ENCODE measurements around the gene SLC7A4. TPM values are rescaled to one million over a fixed set of nuclear protein-coding genes. Genes with fewer than 3 reads are reported as not detected.

The SLC7A4 gene
- polyA plus RNA-seq, 1 experiment = 0.29 TPM

DNA sequence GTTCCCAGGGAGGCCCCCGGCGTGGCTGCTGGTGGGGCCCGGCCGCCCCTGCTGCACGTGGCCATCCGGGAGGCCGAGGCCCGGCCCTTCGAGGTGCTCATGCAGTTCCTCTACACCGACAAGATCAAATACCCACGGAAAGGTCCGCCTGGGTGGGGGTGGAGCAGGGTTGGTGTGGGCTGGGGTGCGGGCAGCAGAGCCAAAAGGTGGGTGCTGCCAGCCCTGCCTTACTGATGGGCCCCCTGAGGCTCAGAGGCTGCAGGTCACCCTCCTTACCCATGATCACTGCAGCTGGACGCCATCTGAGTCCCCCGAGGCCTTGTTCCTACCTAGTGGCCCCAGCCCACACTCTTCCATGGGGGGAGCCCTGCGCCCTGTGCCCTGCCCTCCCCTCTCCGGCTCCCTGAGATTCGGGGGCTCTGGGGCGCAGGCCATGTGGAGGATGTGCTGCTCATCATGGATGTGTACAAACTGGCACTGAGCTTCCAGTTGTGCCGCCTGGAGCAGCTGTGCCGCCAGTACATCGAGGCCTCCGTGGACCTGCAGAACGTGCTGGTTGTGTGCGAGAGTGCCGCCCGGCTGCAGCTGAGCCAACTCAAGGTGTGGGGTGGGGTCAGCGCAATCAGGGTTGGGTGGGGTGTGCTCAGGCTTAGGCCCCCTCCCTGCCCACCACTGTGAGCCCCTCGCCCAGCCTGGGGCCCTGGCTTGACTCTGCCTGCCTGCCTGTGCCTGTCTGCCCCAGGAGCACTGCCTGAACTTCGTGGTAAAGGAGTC, 38.0 kb downstream of the SLC7A4 start:
- CTCF ChIA-PET = no interaction called here
- Histone ChIP-seq H3K36me3 (ENCODE audit: control insufficient read depth, insufficient read depth, low read length) (peaks cover 41% of the 10 kb centered on the region), H3K4me3 (ENCODE audit: low read depth, low read length) (no peak overlapping the region), H3K27me3 (ENCODE audit: control insufficient read depth, insufficient read depth, low read length) (no peaks in the 10 kb centered on the region)
- POLR2A ChIA-PET = no interaction called here
- DNase-seq (ENCODE audit: low read depth) = no peak
- TF ChIP-seq, protein P1, sequence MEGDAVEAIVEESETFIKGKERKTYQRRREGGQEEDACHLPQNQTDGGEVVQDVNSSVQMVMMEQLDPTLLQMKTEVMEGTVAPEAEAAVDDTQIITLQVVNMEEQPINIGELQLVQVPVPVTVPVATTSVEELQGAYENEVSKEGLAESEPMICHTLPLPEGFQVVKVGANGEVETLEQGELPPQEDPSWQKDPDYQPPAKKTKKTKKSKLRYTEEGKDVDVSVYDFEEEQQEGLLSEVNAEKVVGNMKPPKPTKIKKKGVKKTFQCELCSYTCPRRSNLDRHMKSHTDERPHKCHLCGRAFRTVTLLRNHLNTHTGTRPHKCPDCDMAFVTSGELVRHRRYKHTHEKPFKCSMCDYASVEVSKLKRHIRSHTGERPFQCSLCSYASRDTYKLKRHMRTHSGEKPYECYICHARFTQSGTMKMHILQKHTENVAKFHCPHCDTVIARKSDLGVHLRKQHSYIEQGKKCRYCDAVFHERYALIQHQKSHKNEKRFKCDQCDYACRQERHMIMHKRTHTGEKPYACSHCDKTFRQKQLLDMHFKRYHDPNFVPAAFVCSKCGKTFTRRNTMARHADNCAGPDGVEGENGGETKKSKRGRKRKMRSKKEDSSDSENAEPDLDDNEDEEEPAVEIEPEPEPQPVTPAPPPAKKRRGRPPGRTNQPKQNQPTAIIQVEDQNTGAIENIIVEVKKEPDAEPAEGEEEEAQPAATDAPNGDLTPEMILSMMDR (IDR thresholded peaks at IDR 0.05; ENCODE audit: insufficient read depth, low read depth, low read length) = no peak

DNA sequence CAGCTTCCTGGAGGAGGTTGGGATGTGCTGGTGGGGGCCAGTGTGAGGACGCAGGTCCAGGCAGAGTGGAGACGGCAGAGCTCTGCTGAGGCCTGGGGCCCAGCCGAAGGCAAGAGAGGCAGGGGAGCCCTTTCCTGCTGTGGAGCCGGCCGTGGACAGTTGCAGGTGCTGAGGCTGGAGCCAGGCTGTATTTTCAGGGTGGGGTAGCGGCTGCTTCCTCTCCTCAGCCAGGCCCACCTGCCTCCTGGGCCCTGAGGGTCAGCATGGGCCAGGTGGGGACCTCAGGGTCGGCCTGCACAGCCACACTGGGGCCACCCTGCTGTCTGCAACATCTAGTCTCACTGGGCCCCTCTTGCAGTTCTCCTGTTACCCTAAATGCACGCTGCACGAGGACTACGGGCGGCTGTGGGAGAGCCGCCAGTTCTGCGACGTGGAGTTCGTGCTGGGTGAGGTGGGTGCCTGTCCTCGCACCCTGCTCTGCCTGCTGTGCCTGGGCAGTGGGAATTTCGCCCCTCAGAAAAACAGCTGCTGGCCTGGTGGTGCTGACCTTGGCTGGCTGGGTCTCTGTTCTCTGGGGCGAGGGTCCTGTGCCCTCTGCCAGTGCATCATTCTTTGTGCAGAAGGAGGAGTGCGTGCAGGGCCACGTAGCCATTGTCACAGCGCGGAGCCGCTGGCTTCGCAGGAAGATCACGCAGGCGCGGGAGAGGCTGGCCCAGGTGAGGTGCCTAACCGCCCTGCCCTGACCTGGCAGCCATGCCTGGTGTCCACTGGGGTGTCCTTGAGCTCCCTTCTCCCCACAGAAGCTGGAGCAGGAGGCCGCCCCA, 38.8 kb downstream of the SLC7A4 start:
- no peaks in the 10 kb centered on the region for H3K27me3 ChIP-seq (ENCODE audit: control insufficient read depth, insufficient read depth, low read length)
- ChIA-PET CTCF (interaction anchor here (1.2 kb wide), 1 partner anchor 108 kb away, joined by 3 read pairs; no protein-coding TSS in a partner anchor), POLR2A (no interaction called here)
- no peak overlapping the region for H3K4me3 ChIP-seq (ENCODE audit: low read depth, low read length)
- TF ChIP-seq, protein P1 (IDR thresholded peaks at IDR 0.05; ENCODE audit: insufficient read depth, low read depth, low read length) = no peak
- H3K36me3 ChIP-seq (ENCODE audit: control insufficient read depth, insufficient read depth, low read length) = peaks cover 39% of the 10 kb centered on the region
- no peak for DNase-seq (ENCODE audit: low read depth)

DNA sequence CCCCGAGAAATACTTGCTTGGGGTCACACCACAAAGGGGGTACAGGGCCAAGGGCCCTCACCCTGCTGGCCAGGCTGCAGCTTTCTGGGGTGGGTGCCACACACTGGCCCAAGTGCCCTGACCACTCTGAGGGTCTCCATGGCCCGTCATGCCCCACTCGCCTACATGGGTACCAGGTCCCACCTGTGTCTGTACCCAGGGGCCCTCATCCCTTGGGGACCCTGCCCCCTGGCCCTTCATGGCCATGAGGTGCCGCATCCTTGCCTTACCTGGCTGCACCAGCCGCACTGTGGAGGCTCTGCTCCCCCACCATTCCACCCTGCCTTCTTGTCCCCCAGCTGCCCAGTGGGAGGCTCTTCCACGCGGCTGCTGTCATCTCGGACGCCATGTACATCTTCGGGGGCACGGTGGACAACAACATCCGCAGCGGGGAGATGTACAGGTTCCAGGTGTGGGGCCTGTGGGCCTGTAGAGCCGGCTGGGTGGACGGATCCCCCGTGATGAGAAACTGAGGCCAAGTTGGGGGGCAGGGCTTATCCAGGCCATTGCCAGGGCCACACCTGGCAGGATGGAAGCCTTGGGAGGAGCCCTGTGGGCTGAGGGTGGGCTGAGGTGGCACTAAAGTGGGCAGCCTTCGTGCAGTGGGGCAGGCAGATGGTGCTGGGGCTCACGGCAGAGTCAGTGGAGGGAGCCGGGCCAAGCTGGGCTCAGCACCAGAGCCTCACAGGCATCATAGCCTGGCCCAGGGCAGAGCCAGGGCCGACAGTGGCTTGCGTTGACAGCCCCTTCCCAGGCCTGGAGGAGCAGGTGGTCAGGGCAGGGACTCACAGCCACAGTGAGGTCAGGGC, 39.7 kb downstream of the SLC7A4 start:
- H3K4me3 ChIP-seq (ENCODE audit: low read depth, low read length) = no peak overlapping the region
- no peak for DNase-seq (ENCODE audit: low read depth)
- CTCF ChIA-PET = interaction anchor here (1.2 kb wide), 1 partner anchor 107 kb away, joined by 3 read pairs; no protein-coding TSS in a partner anchor
- H3K27me3 ChIP-seq (ENCODE audit: control insufficient read depth, insufficient read depth, low read length) = no peaks in the 10 kb centered on the region
- peaks cover 37% of the 10 kb centered on the region for H3K36me3 ChIP-seq (ENCODE audit: control insufficient read depth, insufficient read depth, low read length)
- TF ChIP-seq, protein P1 (IDR thresholded peaks at IDR 0.05; ENCODE audit: insufficient read depth, low read depth, low read length) = no peak
- POLR2A ChIA-PET = no interaction called here

DNA sequence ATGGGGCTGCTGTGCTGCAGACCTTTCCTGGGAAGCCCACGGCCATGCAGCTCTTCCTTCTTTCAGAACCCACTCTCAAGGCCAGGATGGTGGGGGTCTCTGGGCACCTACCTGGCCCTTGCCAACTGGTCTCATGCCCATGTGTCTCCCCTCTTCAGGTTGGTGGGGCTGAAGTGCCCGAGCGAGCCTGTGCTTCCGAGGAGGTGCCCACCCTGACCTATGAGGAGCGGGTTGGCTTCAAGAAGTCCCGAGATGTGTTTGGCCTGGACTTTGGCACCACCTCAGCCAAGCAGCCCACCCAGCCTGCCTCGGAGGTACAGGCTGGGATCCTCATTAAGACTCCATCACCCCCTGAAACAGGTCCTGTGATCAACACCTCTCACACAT, 40.3 kb downstream of the SLC7A4 start:
- CTCF ChIA-PET = interaction anchor here (1.5 kb wide), 1 partner anchor 111 kb away, joined by 5 read pairs; no protein-coding TSS in a partner anchor
- Histone ChIP-seq H3K36me3 (ENCODE audit: control insufficient read depth, insufficient read depth, low read length) (peaks cover 39% of the 10 kb centered on the region), H3K27me3 (ENCODE audit: control insufficient read depth, insufficient read depth, low read length) (no peaks in the 10 kb centered on the region), H3K4me3 (ENCODE audit: low read depth, low read length) (no peak overlapping the region)
- POLR2A ChIA-PET = no interaction called here
- DNase-seq (ENCODE audit: low read depth) = no peak
- TF ChIP-seq, protein P1 (IDR thresholded peaks at IDR 0.05; ENCODE audit: insufficient read depth, low read depth, low read length) = no peak
